Hepatocyte (in vitro differentiated cells): ENCODE data around the gene RNLS.

Experiments used
- EZH2 ChIP-seq: fragments of 200-600 bp; sonication (generic); IDR thresholded peaks from 2 replicates; pipeline ENCODE4 v1.6.1; 2016; ENCODE audit warnings: antibody characterized with exemption, mild to moderate bottlenecking, borderline replicate concordance
- EZH2phosphoT487 ChIP-seq: fragments of 200-600 bp; sonication (generic); IDR thresholded peaks from one replicate; pipeline ENCODE4 v1.6.1; 2018; ENCODE audit warnings: antibody characterized with exemption, mild to moderate bottlenecking, low read depth, moderate library complexity; ENCODE audit not compliant: unreplicated experiment, severe bottlenecking
- TF ChIP-seq, protein P1 (sequence below): fragments of 200-600 bp; sonication (generic); IDR thresholded peaks from 2 replicates; pipeline ENCODE4 v1.5.1; 2016; ENCODE audit warnings: antibody characterized with exemption, mild to moderate bottlenecking; ENCODE audit not compliant: poor library complexity

GRCh38 chr10:88232983-88233543 is 350.1 kb downstream of the RNLS start:
- TF ChIP-seq EZH2 (no peak), EZH2phosphoT487 (no peak)
- TF ChIP-seq, protein P1, sequence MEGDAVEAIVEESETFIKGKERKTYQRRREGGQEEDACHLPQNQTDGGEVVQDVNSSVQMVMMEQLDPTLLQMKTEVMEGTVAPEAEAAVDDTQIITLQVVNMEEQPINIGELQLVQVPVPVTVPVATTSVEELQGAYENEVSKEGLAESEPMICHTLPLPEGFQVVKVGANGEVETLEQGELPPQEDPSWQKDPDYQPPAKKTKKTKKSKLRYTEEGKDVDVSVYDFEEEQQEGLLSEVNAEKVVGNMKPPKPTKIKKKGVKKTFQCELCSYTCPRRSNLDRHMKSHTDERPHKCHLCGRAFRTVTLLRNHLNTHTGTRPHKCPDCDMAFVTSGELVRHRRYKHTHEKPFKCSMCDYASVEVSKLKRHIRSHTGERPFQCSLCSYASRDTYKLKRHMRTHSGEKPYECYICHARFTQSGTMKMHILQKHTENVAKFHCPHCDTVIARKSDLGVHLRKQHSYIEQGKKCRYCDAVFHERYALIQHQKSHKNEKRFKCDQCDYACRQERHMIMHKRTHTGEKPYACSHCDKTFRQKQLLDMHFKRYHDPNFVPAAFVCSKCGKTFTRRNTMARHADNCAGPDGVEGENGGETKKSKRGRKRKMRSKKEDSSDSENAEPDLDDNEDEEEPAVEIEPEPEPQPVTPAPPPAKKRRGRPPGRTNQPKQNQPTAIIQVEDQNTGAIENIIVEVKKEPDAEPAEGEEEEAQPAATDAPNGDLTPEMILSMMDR = no peak
